Astrocyte (in vitro differentiated cells and primary cell): ENCODE measurements around the gene GRIP1. TPM values are rescaled to one million over a fixed set of nuclear protein-coding genes. Genes with fewer than 3 reads are reported as not detected.

Experiments used
- DNase-seq: peaks from one replicate; pipeline ENCODE4 v3.0.0-alpha.2; 2010; ENCODE audit warnings: low read depth
- FAIRE-seq: peaks from 2 replicates; lab custom pipeline; 2011; peaks lifted over from hg19 to GRCh38; lab: Jason Lieb, UNC
- H2AFZ ChIP-seq: 2 replicates; pipeline ENCODE4 v1.6.0; 2012; ENCODE audit warnings: low read depth, low read length, inconsistent platforms
- H3K27ac ChIP-seq: 2 replicates; pipeline ENCODE4 v1.5.1; 2011; ENCODE audit warnings: low read depth, low read length, inconsistent platforms
- H3K27me3 ChIP-seq: 2 replicates; pipeline ENCODE4 v1.6.0; 2011; ENCODE audit warnings: low read length, inconsistent platforms; ENCODE audit not compliant: insufficient read depth
- H3K36me3 ChIP-seq: 2 replicates; pipeline ENCODE4 v1.5.1; 2011; ENCODE audit warnings: low read length, inconsistent platforms; ENCODE audit not compliant: insufficient read depth
- H3K4me1 ChIP-seq: 2 replicates; pipeline ENCODE4 v1.5.1; 2011; ENCODE audit warnings: low read length, inconsistent platforms; ENCODE audit not compliant: insufficient read depth
- H3K4me2 ChIP-seq: 2 replicates; pipeline ENCODE4 v1.6.0; 2012; ENCODE audit warnings: low read length, inconsistent platforms
- H3K4me3 ChIP-seq: 2 replicates; pipeline ENCODE4 v1.5.1; 2011; ENCODE audit warnings: low read depth, mild to moderate bottlenecking, low read length, inconsistent platforms; ENCODE audit not compliant: insufficient read depth
- H3K79me2 ChIP-seq: 2 replicates; pipeline ENCODE4 v1.6.0; 2012; ENCODE audit warnings: mild to moderate bottlenecking, low read length, inconsistent platforms; ENCODE audit not compliant: insufficient read depth
- H3K9ac ChIP-seq: 2 replicates; pipeline ENCODE4 v1.6.0; 2012; ENCODE audit warnings: mild to moderate bottlenecking, low read length, inconsistent platforms
- H3K9me3 ChIP-seq: 2 replicates; pipeline ENCODE4 v1.5.1; 2012; ENCODE audit warnings: low read depth, mild to moderate bottlenecking, low read length, inconsistent platforms; ENCODE audit not compliant: insufficient read depth
- H4K20me1 ChIP-seq: 2 replicates; pipeline ENCODE4 v1.6.0; 2012; ENCODE audit warnings: low read length, inconsistent platforms; ENCODE audit not compliant: insufficient read depth
- H3K27ac Mint-ChIP-seq: one replicate; pipeline ENCODE4 v1.8.0; 2021; ENCODE audit warnings: mild to moderate bottlenecking, mixed read lengths; ENCODE audit not compliant: unreplicated experiment
- H3K27me3 Mint-ChIP-seq: one replicate; pipeline ENCODE4 v1.8.0; 2021; ENCODE audit warnings: low read depth, mixed read lengths; ENCODE audit not compliant: unreplicated experiment
- H3K36me3 Mint-ChIP-seq: one replicate; pipeline ENCODE4 v1.8.0; 2021; ENCODE audit warnings: low read depth, mixed read lengths; ENCODE audit not compliant: unreplicated experiment
- H3K4me1 Mint-ChIP-seq: one replicate; pipeline ENCODE4 v1.8.0; 2021; ENCODE audit warnings: low read depth, mixed read lengths; ENCODE audit not compliant: unreplicated experiment
- H3K4me3 Mint-ChIP-seq: one replicate; pipeline ENCODE4 v1.8.0; 2021; ENCODE audit warnings: mild to moderate bottlenecking, moderate library complexity, mixed read lengths; ENCODE audit not compliant: unreplicated experiment
- H3K9me3 Mint-ChIP-seq: one replicate; pipeline ENCODE4 v1.8.0; 2021; ENCODE audit warnings: mild to moderate bottlenecking, mixed read lengths; ENCODE audit not compliant: unreplicated experiment
- CTCF ChIP-seq: IDR thresholded peaks from 2 replicates; pipeline ENCODE4 v1.5.1; 2011; ENCODE audit warnings: low read depth, mild to moderate bottlenecking, inconsistent platforms, low read length, moderate library complexity; ENCODE audit not compliant: insufficient read depth
- EZH2 ChIP-seq: IDR thresholded peaks from 2 replicates; pipeline ENCODE4 v1.6.1; 2012; ENCODE audit warnings: mild to moderate bottlenecking, low read length, inconsistent platforms; ENCODE audit not compliant: insufficient read depth
- total RNA-seq: library from RNA; stranded (reverse); gene quantifications from 2 replicates; pipeline ENCODE4 v1.2.1, GENCODE V29; 2021

Gene GRIP1
- total RNA-seq, 1 donor from 2014 or later, result 16.7 TPM

GRCh38 chr12:66403746-66404145 lies 275.1 kb downstream of the GRIP1 start:
- H4K20me1 ChIP-seq, result no peaks in the 10 kb centered on the region
- no peak overlapping the region for H3K4me2 ChIP-seq
- Mint-ChIP-seq H3K36me3 (no peaks in the 10 kb centered on the region), H3K27me3 (no peaks in the 10 kb centered on the region), H3K9me3 (no peaks in the 10 kb centered on the region), H3K4me1 (peaks cover 19% of the 10 kb centered on the region), H3K27ac (no peak overlapping the region), H3K4me3 (no peak overlapping the region)
- H2AFZ ChIP-seq, result no peak overlapping the region
- H3K27me3 ChIP-seq, result no peaks in the 10 kb centered on the region
- no peak overlapping the region for H3K27ac ChIP-seq
- H3K36me3 ChIP-seq, result no peaks in the 10 kb centered on the region
- H3K4me1 ChIP-seq, result peaks cover 7% of the 10 kb centered on the region
- DNase-seq (no peak), FAIRE-seq (no peak)
- H3K9me3 ChIP-seq, result no peaks in the 10 kb centered on the region
- no peak overlapping the region for H3K4me3 ChIP-seq
- no peak for TF ChIP-seq CTCF
- TF ChIP-seq EZH2, result no peak
- no peak overlapping the region for H3K9ac ChIP-seq
- no peaks in the 10 kb centered on the region for H3K79me2 ChIP-seq

- Mint-ChIP-seq H3K4me3 (no peak overlapping the region), H3K27me3 (no peaks in the 10 kb centered on the region), H3K27ac (no peak overlapping the region), H3K9me3 (no peaks in the 10 kb centered on the region), H3K4me1 (peaks cover 2% of the 10 kb centered on the region), H3K36me3 (no peaks in the 10 kb centered on the region)
- H4K20me1 ChIP-seq, result no peaks in the 10 kb centered on the region
- no peaks in the 10 kb centered on the region for H3K9me3 ChIP-seq
- no peak for TF ChIP-seq EZH2
- no peak for TF ChIP-seq CTCF
- no peak for DNase-seq
- no peaks in the 10 kb centered on the region for H3K79me2 ChIP-seq
- FAIRE-seq, result no peak
- H3K27me3 ChIP-seq, result no peaks in the 10 kb centered on the region
- H3K4me2 ChIP-seq, result no peak overlapping the region
- H2AFZ ChIP-seq, result no peak overlapping the region
- no peak overlapping the region for H3K27ac ChIP-seq
- H3K4me3 ChIP-seq, result no peak overlapping the region
- H3K4me1 ChIP-seq, result no peaks in the 10 kb centered on the region
- no peaks in the 10 kb centered on the region for H3K36me3 ChIP-seq
- H3K9ac ChIP-seq, result no peak overlapping the region
Measured at GRCh38 chr12:66399911-66400306, 279.0 kb downstream of the GRIP1 start.

- H3K27ac Mint-ChIP-seq, result no peak overlapping the region
- no peak overlapping the region for H2AFZ ChIP-seq
- H3K9ac ChIP-seq, result no peak overlapping the region
- H3K4me3 ChIP-seq, result no peak overlapping the region
- peak; percentile 4 for DNase-seq
- H3K27me3 ChIP-seq, result no peaks in the 10 kb centered on the region
- no peak overlapping the region for H3K4me3 Mint-ChIP-seq
- no peaks in the 10 kb centered on the region for H3K79me2 ChIP-seq
- no peaks in the 10 kb centered on the region for H3K4me1 ChIP-seq
- no peak overlapping the region for H3K4me2 ChIP-seq
- TF ChIP-seq EZH2 (no peak), CTCF (no peak)
- no peak overlapping the region for H3K27ac ChIP-seq
- H3K36me3 Mint-ChIP-seq, result peaks cover 2% of the 10 kb centered on the region
- no peaks in the 10 kb centered on the region for H3K4me1 Mint-ChIP-seq
- H3K36me3 ChIP-seq, result no peaks in the 10 kb centered on the region
- no peaks in the 10 kb centered on the region for H4K20me1 ChIP-seq
- H3K9me3 ChIP-seq, result no peaks in the 10 kb centered on the region
- FAIRE-seq, result no peak
- H3K27me3 Mint-ChIP-seq, result no peaks in the 10 kb centered on the region
- no peaks in the 10 kb centered on the region for H3K9me3 Mint-ChIP-seq
Measured at GRCh38 chr12:66398931-66399910, 279.7 kb downstream of the GRIP1 start.
